Fibroblast of lung (primary cell): Measurements from ENCODE around the gene GRK4.

Experiments
- EZH2 ChIP-seq: IDR thresholded peaks from 2 replicates; pipeline ENCODE4 v1.5.1; 2012; ENCODE audit warnings: low read length, control low read depth, mild to moderate bottlenecking; ENCODE audit errors: missing control alignments
- TF ChIP-seq, protein P1 (sequence below), 2 donors: IDR thresholded peaks in 1 of 2; conservative IDR thresholded peaks in 1 of 2; 1 replicate in 1 of 2; 2 replicates in 1 of 2; pipeline ENCODE4 v1.5.1; 2011 to 2012; ENCODE audit warnings: low read length in 2 of 2, control low read depth in 1 of 2, inconsistent platforms in 1 of 2, low read depth in 1 of 2, mild to moderate bottlenecking in 1 of 2

DNA sequence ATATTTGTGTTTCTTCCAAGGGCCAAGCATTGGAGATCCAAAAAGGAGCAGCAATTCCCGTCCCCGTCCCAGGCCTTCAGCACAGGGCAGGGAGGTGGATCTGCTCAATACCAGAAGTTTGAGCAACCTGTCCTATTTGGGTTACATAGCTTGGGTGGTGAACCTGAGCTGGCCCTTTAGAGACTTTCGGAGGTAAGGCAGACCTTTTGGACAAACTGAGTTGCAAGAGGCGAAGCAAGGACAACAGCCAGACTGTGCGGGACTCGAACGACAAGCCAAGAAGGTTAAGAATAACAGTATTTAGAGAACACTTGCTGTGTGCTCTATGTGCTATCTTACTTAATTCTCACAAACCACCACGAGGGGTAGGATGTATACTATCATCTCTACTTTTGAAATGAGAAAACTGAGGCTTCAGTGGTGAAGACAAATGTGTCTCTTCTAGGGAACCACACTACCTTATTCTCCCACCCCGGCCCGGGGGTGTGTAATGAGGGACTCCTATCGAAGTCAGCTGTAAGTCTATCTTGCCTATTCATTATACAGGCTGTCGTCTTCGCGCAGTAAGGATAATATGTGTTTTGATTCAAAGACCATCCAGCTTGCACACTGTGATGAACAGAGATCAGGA lies 1.4 kb upstream of the GRK4 start:
- TF ChIP-seq, protein P1, sequence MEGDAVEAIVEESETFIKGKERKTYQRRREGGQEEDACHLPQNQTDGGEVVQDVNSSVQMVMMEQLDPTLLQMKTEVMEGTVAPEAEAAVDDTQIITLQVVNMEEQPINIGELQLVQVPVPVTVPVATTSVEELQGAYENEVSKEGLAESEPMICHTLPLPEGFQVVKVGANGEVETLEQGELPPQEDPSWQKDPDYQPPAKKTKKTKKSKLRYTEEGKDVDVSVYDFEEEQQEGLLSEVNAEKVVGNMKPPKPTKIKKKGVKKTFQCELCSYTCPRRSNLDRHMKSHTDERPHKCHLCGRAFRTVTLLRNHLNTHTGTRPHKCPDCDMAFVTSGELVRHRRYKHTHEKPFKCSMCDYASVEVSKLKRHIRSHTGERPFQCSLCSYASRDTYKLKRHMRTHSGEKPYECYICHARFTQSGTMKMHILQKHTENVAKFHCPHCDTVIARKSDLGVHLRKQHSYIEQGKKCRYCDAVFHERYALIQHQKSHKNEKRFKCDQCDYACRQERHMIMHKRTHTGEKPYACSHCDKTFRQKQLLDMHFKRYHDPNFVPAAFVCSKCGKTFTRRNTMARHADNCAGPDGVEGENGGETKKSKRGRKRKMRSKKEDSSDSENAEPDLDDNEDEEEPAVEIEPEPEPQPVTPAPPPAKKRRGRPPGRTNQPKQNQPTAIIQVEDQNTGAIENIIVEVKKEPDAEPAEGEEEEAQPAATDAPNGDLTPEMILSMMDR (conservative IDR thresholded peaks at IDR 0.05 in 1 of 2, IDR thresholded peaks at IDR 0.05 in 1 of 2; ENCODE audit: low read depth in 1 of 2, low read length in 2 of 2) = peak in 1 of 2 donors; percentile 1
- no peak for TF ChIP-seq EZH2
